HG03103 (cell line): Measurements from ENCODE around the gene PEX6.

Source experiments
- ATAC-seq: cut with Tn5 transposase; IDR thresholded peaks from one replicate; pipeline ENCODE4 v1.9.1; 2021; ENCODE audit warnings: low read depth; ENCODE audit not compliant: unreplicated experiment

PEX6 gene

DNA sequence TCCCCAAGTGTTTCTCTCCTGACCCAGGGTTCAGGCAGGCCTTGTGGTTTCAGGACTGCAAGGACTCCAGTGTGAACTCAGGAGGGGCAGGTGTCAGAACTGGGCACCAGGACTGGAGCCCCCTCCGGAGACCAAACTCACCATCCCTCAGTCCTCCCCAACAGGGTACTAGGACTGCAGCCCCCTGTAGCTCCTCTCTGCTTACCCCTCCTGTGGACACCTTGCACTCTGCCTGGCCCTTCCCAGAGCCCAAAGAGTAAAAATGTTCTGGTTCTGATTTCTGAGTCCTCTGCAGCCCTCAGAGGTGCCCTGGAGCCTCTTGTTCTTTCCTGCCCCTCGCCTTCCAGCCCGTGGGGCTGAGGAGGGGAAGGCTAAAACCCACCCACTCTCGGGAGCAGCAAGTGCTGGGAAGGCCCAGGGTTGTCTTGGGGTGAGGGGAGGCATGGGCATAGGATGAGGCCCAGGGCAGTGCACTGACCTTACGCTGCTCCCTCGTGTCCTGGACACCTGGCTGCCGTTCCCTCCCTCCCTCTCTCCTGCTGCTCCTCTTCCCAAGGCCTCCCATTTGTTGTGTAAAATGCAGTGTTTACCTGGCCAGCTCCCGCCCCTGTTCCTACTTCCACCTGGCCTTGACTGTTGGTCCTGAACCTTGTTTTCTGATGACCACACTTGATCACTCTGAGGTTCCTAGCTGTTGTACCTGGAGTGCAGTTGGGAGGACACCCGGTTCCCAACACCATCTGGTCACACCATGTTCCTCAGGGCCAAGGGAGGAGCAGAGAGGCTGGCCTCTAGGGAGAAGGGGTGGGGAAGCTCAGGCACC is 39.8 kb downstream of the PEX6 start:
- no peak for ATAC-seq

DNA sequence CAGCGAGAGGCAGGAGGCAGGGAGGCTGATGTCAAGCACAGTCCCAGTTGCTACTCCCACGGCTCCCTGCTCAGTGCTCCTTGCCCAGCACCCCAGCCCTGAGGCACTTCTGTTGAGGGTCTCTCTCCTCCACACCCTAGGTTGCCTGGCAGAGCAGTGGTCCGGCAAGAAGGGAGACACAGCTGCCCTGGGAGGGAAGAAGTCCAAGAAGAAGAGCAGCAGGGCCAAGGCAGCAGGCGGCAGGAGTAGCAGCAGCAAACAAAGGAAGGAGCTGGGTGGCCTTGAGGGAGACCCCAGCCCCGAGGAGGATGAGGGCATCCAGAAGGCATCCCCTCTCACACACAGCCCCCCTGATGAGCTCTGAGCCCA is 40.6 kb downstream of the PEX6 start:
- ATAC-seq, result no peak

DNA sequence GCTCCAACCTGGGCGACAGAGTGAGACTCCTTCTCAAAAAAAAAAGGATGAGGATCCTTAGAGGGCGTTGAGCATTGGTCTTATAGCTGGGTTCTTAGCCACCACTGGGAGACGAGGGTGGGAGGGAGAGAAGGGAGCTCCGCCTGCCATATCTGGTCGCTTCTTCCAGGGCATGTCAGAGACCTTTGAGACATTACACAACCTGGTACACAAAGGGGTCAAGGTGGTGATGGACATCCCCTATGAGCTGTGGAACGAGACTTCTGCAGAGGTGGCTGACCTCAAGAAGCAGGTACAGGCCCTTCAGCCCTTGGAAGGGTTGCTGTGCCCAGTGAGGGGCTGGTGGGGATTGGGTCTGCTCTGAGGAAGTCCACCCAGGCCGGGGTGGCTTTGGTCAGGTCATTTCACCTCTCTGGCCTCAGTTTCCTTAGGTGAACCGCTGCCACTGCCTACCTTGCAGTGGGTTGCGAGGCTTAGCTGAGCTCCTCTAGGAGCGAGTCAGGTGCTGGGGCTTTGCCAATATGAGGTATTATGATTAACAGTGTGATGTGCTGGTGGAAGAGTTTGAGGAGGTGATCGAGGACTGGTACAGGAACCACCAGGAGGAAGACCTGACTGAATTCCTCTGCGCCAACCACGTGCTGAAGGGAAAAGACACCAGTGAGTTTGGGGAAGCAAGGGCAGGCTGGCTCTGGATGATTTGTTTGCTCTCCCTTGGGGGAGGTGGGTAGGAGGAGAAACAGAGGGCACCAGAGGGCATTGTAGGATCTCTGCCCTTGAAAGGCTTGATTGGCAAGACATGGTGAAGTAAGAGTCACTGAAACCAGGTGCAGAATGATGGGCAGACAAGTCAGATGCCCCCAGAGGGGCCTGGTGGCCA is 41.2 kb downstream of the PEX6 start:
- no peak for ATAC-seq

DNA sequence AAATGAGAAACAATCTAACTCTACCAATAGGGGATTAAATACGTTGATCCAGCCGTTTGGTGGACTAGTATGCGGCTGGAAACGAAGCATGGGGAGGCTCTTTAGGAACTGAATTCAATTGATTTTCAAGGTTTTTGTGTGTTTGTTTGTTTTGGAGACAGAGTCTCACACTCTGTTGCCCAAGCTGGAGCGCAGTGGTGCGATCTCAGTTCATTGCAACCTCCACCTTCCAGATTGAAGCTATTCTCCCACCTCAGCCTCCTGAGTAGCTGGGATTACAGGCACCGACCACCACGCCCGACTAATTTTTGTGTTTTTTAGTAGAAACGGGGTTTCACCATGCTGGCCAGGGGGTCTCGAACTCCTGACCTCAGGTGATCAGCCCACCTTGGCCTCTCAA is 42.6 kb downstream of the PEX6 start:
- ATAC-seq, result no peak

DNA sequence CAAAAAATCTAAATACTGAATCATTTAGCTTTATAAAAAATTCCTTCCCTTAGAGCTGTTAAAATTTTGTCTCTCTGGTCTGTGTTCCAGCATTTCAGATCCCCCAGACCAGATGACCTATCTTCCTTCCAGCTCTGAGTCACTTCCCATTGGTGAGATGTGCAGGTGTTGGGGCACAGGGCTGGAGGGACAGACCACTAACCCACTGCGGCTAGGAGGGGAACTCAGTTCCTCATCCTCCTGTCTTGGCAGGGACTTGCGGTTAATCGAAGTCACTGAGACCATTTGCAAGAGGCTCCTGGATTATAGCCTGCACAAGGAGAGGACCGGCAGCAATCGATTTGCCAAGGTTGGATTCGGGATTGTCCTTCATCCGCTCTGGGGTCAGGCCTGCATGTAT is 43.7 kb downstream of the PEX6 start:
- no peak for ATAC-seq

DNA sequence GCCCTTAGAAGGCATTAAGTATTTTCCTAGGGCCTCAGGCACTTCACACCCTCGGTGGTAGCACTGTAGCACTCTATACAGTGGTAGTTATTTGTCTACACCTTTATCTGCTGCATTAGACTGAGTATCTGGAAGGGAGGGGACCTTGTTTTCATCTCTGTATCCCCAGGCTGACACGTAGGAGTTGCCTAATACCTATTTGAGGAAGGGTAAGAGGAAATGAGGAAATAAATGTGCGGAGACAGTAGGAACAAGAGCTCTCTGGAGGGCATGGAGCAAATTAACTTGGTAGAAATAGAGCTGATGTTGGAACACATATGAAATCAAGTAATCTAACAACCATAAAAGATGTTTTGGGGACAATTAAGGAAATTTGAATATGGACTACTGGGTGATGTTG is 45.8 kb downstream of the PEX6 start:
- no peak for ATAC-seq

DNA sequence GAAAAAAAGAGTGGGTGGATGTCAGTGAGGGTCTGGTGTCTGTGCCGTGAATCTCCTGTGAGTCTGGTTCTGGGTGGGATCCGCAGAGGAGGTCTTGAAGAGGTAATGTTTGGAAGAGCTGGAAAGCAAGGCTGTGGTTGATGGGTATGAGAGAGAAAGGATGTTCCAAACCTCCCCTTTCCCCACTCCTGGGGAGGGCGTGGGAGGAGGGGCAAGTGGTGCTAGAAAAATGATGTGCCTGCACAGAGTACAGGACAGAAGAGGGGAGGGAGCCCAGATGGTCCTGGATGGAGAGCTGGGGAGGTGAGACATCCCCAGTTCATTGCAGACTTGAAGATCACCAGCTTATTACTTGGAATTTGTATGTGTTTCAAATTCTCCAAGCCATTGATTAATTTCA is 46.6 kb downstream of the PEX6 start:
- no peak for ATAC-seq

DNA sequence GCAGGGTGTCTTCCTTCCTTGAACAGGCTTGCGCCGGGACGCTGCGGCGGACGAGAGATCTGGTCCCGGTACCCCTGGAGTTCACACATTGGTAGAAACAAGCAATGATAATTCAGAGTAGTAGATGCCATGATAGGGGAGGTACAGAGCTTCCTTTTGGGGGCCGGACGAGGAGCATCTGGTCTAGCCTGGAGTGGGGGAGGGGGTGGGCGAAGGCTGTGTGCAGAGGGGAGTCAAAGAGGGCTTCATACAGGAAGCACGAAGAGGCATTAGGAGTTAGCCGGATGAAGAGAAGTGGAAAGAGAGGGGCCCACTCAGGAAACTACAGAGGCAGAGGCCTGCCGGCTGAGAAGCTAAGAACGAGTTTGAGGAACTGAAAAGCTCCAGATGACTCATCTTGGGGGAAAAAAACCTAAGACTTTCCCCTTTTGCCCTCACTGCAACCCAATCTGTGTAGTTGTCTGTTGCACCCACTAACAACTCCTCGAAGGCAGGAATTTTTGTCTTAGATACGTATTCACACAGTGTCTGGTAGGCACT is 49.1 kb downstream of the PEX6 start:
- peak; percentile 48 for ATAC-seq

DNA sequence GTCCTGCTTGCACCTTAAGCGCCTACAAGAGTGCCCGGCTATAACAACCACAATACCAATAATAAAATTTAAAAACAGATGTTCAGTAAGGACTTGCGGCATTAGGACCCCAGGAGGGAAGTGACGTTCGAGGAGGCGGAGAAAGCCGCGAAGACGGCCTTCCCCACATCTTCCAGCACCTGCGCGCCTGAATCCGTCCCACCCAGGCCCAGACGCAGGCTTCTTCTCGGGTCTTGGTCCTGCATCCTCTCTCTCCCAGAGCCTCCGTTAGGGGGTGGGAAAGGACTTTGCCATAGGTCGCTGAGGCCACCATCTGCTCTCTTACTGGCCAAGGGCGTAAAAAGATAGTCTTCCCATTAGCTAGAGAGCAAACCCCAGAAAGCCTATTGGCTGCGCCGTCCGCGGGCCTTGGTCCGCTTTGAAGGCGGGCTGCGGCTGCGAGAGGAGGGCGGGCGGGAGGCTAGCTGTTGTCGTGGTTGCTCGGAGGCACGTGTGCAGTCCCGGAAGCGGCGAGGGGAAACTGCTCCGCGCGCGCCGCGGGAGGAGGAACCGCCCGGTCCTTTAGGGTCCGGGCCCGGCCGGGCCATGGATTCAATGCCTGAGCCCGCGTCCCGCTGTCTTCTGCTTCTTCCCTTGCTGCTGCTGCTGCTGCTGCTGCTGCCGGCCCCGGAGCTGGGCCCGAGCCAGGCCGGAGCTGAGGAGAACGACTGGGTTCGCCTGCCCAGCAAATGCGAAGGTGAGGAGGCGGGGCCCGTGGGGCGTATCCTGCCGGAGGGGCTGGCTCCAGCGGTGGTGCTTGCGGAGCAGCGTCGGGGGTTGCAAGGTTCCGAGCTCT is 49.8 kb downstream of the PEX6 start, which contains the start of gene CNPY3:
CNPY3 (plus strand) TSS at position 495 of the 835 bp plus-strand sequence; CDS start at position 586, 91 bp downstream.
- ATAC-seq, result peak; percentile 67

DNA sequence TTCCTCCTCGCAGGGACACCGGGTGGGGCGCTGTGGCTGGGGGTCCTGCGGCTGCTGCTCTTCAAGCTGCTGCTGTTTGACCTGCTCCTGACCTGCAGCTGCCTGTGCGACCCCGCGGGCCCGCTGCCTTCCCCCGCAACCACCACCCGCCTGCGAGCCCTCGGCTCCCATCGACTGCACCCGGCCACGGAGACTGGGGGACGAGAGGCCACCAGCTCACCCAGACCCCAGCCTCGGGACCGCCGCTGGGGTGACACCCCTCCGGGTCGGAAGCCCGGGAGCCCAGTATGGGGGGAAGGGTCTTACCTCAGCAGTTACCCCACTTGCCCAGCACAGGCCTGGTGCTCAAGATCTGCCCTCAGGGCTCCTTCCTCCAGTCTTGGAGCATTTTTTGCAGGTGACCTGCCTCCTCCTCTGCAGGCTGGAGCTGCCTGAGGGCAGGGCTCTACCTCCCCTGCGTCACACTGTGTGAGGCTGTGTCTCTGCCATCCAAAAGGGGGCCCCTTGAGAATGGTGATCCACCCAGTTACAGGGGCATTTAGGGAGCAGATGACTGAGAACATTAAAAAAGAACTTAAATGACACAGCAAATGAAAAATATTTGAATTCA is 53.6 kb downstream of the PEX6 start:
- no peak for ATAC-seq

DNA sequence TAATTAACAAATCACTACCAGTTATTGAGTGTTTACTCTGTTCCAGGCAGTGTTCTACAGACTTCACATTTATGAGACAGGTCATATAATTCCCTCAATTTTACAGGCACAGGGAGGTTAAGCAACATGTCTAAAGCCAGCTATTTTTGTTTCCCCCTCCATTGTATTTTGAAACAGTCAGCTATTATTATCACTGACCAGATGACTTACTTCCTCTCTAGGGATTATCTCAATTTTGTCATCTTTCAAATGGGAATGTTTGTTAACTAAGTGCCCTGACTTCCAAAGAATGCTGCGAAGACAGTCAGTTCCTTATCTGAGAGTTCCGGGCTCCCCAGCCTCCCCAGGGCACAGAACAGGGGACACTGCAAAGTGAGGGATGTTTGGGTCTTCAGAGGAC is 55.3 kb downstream of the PEX6 start:
- no peak for ATAC-seq

DNA sequence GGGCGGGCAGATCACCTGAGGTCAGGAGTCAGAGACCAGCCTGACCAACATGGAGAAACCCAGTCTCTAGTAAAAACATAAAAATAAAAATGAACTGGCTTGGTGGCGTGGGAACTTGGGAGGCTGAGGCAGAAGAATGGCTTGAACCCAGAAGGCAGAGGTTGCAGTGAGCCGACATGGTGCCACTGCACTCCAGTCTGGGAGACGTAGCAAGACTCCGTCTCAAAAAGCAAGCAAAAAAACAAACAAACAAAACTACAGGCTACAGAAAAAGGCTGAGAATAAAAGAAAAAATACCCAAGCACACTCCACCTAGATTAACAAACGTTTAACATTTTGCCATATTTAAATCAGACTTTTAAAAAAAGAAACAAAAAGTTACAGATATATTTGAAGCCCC is 57.2 kb downstream of the PEX6 start:
- no peak for ATAC-seq

DNA sequence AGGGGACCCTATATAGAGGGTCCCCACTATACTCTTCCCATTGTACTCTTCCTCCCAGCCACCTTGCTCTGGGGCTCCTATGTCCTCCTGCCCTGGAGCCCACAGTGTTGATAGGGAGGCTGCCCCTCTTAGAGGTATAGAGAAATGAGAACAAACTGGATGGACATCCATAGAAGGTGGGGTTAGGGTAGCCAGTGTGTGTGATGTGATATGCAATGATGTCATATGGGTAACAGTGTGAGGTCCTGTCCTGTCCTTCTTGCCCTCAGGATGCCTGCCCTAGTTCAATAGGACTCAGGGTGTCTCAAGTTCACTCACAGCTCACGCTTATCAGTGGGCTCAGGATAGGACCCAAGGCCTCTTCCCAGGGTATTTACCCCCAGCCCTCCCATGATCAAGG is 62.7 kb downstream of the PEX6 start:
- no peak for ATAC-seq

DNA sequence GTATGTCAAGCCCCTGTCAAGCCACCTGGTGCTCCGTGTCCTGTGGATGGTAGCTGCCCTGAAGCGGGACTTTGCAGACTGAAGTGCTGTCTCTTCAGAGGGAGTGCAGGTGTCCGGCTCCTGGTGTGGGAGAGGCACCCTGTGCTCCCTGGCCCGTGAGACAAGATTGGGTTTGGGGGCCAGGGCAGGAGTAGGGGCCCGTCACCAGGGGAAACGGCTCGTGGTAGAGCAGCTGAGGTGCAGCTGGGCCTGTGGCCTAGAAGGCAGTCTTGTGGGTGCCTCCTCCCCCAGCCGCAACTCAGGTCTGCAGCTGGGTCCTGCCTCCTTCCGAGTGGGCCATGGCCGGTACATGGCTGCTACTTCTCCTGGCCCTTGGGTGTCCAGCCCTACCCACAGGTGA is 63.2 kb downstream of the PEX6 start, which contains the start of gene PTCRA:
PTCRA (plus strand) TSS at position 322 of the 400 bp plus-strand sequence; CDS start at position 339, 17 bp downstream.
- ATAC-seq, result no peak

DNA sequence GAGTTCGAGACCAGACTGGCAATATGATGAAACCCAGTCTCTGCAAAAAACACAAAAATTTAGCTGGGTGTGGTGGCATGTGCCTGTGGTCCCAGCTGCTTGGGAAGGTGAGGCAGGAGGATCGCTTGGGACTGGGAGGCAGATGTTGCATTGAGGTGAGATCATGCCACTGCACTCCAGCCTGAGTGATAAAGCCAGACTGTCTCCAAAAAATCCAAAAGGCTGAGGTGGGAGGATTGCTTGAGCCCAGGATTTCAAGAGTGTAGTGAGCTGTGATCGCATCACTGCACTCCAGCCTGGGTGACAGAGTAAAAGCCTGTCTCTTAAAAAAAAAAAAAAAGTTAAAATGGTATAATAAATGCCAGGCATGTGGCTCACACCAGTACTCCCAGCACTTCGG is 64.4 kb downstream of the PEX6 start:
- ATAC-seq, result no peak
